GM23248 (cell line): ENCODE results near the gene DNAI2.

Experiments used
- EZH2 ChIP-seq: fragments of 200-600 bp; sonication (generic); IDR thresholded peaks from 2 replicates; pipeline ENCODE4 v1.6.1; 2018; ENCODE audit warnings: antibody characterized with exemption, mild to moderate bottlenecking; ENCODE audit not compliant: insufficient read depth, poor library complexity, severe bottlenecking
- EZH2phosphoT487 ChIP-seq: fragments of 200-600 bp; sonication (generic); IDR thresholded peaks from 2 replicates; pipeline ENCODE4 v1.6.1; 2018; ENCODE audit warnings: antibody characterized with exemption, moderate library complexity, mild to moderate bottlenecking, low read depth; ENCODE audit not compliant: insufficient read depth

DNA sequence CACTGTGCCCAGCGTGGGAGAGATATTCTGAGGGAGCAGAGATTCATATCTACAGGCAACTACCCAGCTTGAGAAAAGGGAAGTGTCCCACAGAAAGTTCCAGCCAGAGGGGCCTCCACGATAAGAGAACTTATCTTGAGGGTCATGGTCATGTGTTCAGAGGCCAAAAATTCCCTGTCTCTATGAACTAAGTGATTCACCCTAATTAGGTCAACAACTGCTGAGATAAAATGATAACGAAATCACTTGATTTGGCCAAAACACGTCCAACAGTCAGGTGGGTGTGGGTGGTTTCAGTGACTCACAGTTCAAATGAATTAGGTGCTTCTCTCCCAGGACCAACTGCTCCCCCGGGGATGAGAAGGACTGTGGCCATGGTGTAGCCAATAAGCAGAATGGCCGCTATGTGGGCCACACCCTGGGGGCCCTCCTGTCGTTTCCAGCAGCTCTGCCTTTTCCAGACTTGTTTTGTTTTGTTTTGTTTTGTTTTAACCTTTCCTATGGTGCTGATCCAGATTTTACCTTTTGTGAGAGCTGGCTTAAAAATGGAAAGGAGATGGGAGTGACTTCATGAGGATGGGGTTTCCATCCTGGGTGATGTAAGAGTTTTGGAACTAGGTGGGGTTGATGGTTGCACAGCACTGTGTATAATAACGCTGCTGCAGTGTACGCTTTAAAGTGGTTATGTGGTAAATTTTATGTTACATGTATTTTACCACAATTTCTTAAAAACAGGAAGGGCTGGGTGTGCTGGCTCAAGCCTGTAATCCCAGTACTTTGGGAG lies 8.7 kb downstream of the DNAI2 start:
- TF ChIP-seq EZH2phosphoT487 (no peak), EZH2 (no peak)
